PC-9 (cell line): ENCODE measurements around the gene MAN1B1.

Experiments used
- EZH2 ChIP-seq: fragments of 200-600 bp; sonication (generic); IDR thresholded peaks from 2 replicates; pipeline ENCODE4 v1.8.0; 2017; ENCODE audit warnings: antibody characterized with exemption, low read depth
- TF ChIP-seq, protein P1 (sequence below): fragments of 200-600 bp; sonication (generic); conservative IDR thresholded peaks from 2 replicates; pipeline ENCODE4 v1.6.1; 2017; ENCODE audit warnings: mixed run types, antibody characterized with exemption, mild to moderate bottlenecking, moderate library complexity

DNA sequence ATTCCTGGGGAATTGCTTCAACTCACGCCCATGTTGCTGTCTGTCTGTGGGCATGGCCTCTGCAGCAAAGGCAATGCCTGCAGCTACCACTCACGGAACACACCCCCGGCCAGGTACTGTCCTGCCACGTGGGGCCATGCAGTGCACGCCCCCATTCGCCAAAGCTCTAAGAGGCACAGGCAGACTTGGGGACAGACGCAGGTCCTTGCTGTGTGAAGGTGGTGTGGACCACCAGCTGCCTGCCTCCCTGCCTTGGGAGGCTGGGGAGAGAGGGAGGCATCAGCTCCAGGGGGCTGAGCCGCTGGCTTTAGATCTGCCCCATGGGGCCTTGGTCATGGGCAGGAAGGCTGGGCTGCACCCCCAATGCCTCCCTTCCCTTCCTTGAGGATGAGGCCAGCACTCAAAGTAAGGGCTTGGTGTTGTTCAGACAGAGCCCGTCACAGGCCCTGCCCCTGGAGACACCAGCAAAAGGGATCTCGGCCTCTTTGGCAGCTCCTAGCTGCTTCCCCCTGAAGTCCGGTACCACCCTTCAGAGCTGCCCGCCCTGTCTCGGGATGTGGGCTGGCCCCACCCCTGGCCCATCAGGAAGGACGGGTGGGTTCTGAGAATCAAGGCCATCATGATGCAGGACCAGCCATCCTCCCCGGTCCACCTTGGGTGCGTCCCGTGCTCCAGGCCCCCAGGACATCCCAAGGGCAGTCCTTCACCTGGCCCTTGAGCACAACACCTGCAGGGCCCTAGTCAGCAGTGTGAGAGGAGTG is 54.4 kb downstream of the MAN1B1 start:
- TF ChIP-seq, protein P1, sequence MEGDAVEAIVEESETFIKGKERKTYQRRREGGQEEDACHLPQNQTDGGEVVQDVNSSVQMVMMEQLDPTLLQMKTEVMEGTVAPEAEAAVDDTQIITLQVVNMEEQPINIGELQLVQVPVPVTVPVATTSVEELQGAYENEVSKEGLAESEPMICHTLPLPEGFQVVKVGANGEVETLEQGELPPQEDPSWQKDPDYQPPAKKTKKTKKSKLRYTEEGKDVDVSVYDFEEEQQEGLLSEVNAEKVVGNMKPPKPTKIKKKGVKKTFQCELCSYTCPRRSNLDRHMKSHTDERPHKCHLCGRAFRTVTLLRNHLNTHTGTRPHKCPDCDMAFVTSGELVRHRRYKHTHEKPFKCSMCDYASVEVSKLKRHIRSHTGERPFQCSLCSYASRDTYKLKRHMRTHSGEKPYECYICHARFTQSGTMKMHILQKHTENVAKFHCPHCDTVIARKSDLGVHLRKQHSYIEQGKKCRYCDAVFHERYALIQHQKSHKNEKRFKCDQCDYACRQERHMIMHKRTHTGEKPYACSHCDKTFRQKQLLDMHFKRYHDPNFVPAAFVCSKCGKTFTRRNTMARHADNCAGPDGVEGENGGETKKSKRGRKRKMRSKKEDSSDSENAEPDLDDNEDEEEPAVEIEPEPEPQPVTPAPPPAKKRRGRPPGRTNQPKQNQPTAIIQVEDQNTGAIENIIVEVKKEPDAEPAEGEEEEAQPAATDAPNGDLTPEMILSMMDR: no peak
- no peak for TF ChIP-seq EZH2
